Measurements from ENCODE around the gene OSER1. TPM values are rescaled to one million over a fixed set of nuclear protein-coding genes. Genes with fewer than 3 reads are reported as not detected.

The OSER1 gene
- total RNA-seq, 1 donor from 2014 or later, result 38.1 TPM

GRCh38 chr20:44151621-44152416 is 58.8 kb downstream of the OSER1 start:
- no peak for TF ChIP-seq CTCF (IDR thresholded peaks at IDR 0.05; ENCODE audit: insufficient read depth, low read length, poor library complexity, severe bottlenecking)
- no peaks in the 10 kb centered on the region for H3K27me3 ChIP-seq (ENCODE audit: control insufficient read depth, insufficient read depth, low read length)
- no peak for DNase-seq (ENCODE audit: low read depth)

GRCh38 chr20:44146272-44146671 is 64.3 kb downstream of the OSER1 start:
- Histone ChIP-seq H3K4me3 (ENCODE audit: low read depth, low read length) (no peak overlapping the region), H3K36me3 (ENCODE audit: control insufficient read depth, insufficient read depth, low read length) (no peaks in the 10 kb centered on the region), H3K27me3 (ENCODE audit: control insufficient read depth, insufficient read depth, low read length) (peaks cover 5% of the 10 kb centered on the region)
- no peak for DNase-seq (ENCODE audit: low read depth)
- no peak for TF ChIP-seq CTCF (IDR thresholded peaks at IDR 0.05; ENCODE audit: insufficient read depth, low read length, poor library complexity, severe bottlenecking)

More at GRCh38 chr20:44151621-44152416, 58.8 kb downstream of the OSER1 start:
- no peaks in the 10 kb centered on the region for H3K36me3 ChIP-seq (ENCODE audit: control insufficient read depth, insufficient read depth, low read length)
- no peak overlapping the region for H3K4me3 ChIP-seq (ENCODE audit: low read depth, low read length)

Other genes with a start within 250 kb of the OSER1 start
- gene JPH2, start 23.6 kb downstream of the OSER1 start, total RNA-seq, result 2.4 and 3.0 TPM in 2 replicates
- gene GDAP1L1, start 36.5 kb upstream of the OSER1 start, total RNA-seq, result not detected in 2 replicates
- 5.3 and 5.5 TPM in 2 replicates for gene FITM2, start 100.4 kb upstream of the OSER1 start, total RNA-seq
- gene R3HDML, start 126.3 kb upstream of the OSER1 start, total RNA-seq, result not detected in 2 replicates
- not detected in 2 replicates for gene HNF4A, start 144.9 kb upstream of the OSER1 start, total RNA-seq

Data from kidney epithelial cell (primary cell).